Adrenal gland (tissue), 12 donors: ENCODE data around the gene HOXD4. TPM values are rescaled to one million over a fixed set of nuclear protein-coding genes. Genes with fewer than 3 reads are reported as not detected.

Experiments
- DNase-seq, 7 donors: peaks; one replicate each; pipeline ENCODE4 v3.0.0-alpha.2; 2019 to 2020
- H3K27ac ChIP-seq, 5 donors: fragments of 200-600 bp; sonication (generic) in 4 of 5; 1 replicate in 3 of 5; 2 replicates in 2 of 5; pipeline versions ENCODE4 v1.5.1 to v1.8.0; 2016 to 2020; ENCODE audit warnings: mild to moderate bottlenecking in 1 of 5
- H3K27me3 ChIP-seq: fragments of 200-600 bp; 2 replicates; pipeline ENCODE4 v1.8.0; 2021
- H3K36me3 ChIP-seq, 2 donors: fragments of 200-600 bp; replicated peaks in 1 of 2; 1 replicate in 1 of 2; 2 replicates in 1 of 2; pipeline versions ENCODE4 v1.5.1 to v1.8.0; 2018 to 2022
- H3K4me1 ChIP-seq, 2 donors: fragments of 200-600 bp; replicated peaks in 1 of 2; 1 replicate in 1 of 2; 2 replicates in 1 of 2; pipeline versions ENCODE4 v1.5.1 to v1.8.0; 2018 to 2021
- H3K4me3 ChIP-seq, 4 donors: fragments of 200-600 bp; sonication (generic) in 3 of 4; one replicate each; pipeline ENCODE4 v1.5.1; 2016 to 2018
- H3K9me3 ChIP-seq, 3 donors: fragments of 200-600 bp; sonication (generic) in 1 of 3; replicated peaks in 1 of 3; 1 replicate in 2 of 3; 2 replicates in 1 of 3; pipeline versions ENCODE4 v1.5.1 to v1.8.0; 2016 to 2021
- CTCF ChIP-seq, 6 experiments: fragments of 450-650 bp in 4 of 6; fragments of 200-600 bp in 2 of 6; sonication (generic) in 1 of 6; IDR thresholded peaks; 1 replicate in 5 of 6; 2 replicates in 1 of 6; pipeline versions ENCODE4 v1.5.1 to v1.8.0; 2016 to 2021; ENCODE audit warnings: antibody characterized with exemption in 6 of 6, mild to moderate bottlenecking in 2 of 6, moderate library complexity in 1 of 6
- POLR2A ChIP-seq, 2 donors: fragments of 450-650 bp; IDR thresholded peaks; one replicate each; pipeline ENCODE4 v1.6.1; 2017; ENCODE audit warnings: antibody characterized with exemption in 2 of 2, mild to moderate bottlenecking in 2 of 2, moderate library complexity in 1 of 2
- WGBS, 4 donors: extraction: QIAGEN DNeasy Blood & Tissue Kit in 2 of 4; methylation state at CpG; one replicate each; pipeline versions ENCODE4 v1.1.5 to v1.1.7; 2013 to 2017; 5-methylcytosine and 5-hydroxymethylcytosine counted together
- intact Hi-C, 2 donors: fragments of 100-400 bp; cut with DNase I; formaldehyde crosslinking; loops; one replicate each; pipeline versions ENCODE4 v1.14.1 to v1.15.0; 2022 to 2023
- polyA plus RNA-seq, 3 donors: library from polyadenylated mRNA; stranded (reverse); fragments of 200-250 nt in 2 of 3; fragments of 350-450 nt in 1 of 3; fragmentation: Illumina TruSeq in 1 of 3; extraction: RNeasy Lipid Tissue Mini Kit (QIAGEN cat#74804) in 1 of 3; gene quantifications; one replicate each; pipeline ENCODE4 v1.2.3, GENCODE V29; 2013 to 2014
- total RNA-seq, 9 donors: library from RNA; depleted of rRNA in 4 of 9; stranded (reverse); fragments of >200 nt in 4 of 9; fragments of 120-200 nt in 1 of 9; fragmentation: NEBNext Ultra II Directional in 1 of 9; extraction: Animal tissue kit (Norgen Biotek cat#: 25700) in 1 of 9; gene quantifications; one replicate each; pipeline versions ENCODE4 v1.1.0 to v1.2.4, GENCODE V29; 2013 to 2023
- donor health status: healthy with polysubstance abuse.
- donor health status: Bipolar disorder and iron deficiency.
- donor health status: DM: yes; HTN: yes; CAD: no.
- donor health status: DM: no; HTN: no; CAD: no.
- donor health status: DM: no; HTN: no; CAD: no.
- donor health status: DM: yes; HTN: yes; CAD: no.

Gene HOXD4
- total and polyA plus RNA-seq, 12 donors = 1.9 to 38.5 (median 9.3) TPM

GRCh38 chr2:176128982-176129796 lies 22.2 kb upstream of the HOXD4 start, which contains the start of gene HOXD8:
Gene HOXD8, plus strand, starts transcription at chr2:176129705. Its CDS starts 662 bp downstream, at chr2:176130367.
- H3K36me3 ChIP-seq = peaks cover 0 to 2% of the 10 kb centered on the region in 2 donors
- TF ChIP-seq POLR2A (IDR thresholded peaks at IDR 0.05) = peak; percentile 1 to 22
- TF ChIP-seq CTCF (IDR thresholded peaks at IDR 0.05) = peak in 2 of 6 experiments; percentile 19 to 25
- H3K4me1 ChIP-seq = peaks cover 4 to 24% of the 10 kb centered on the region in 2 donors
- DNase-seq = peak; percentile 67 to 87 (median 80)
- H3K9me3 ChIP-seq = no peaks in the 10 kb centered on the region
- H3K27me3 ChIP-seq = no peaks in the 10 kb centered on the region
- intact Hi-C loops = loop anchor here (5.0 to 10.0 kb wide), 6 partner anchors 328 to 1023 kb away; no protein-coding TSS in a partner anchor
- WGBS, 4 donors = 3 to 14% (median 6%) methylated on average over 20 to 64 of the region's 64 CpGs
- H3K27ac ChIP-seq = peak within 1 kb of the TSS; percentile 66 to 99 (median 89)
- peak within 1 kb of the TSS in 2 of 4 donors; percentile 42 to 78 for H3K4me3 ChIP-seq

- intact Hi-C loops = loop anchor here (5.0 to 10.0 kb wide), 6 partner anchors 328 to 1023 kb away; no protein-coding TSS in a partner anchor
- H3K4me3 ChIP-seq = peak overlapping the region in 2 of 4 donors; percentile 42 to 78
- no peaks in the 10 kb centered on the region for H3K27me3 ChIP-seq
- H3K9me3 ChIP-seq = no peaks in the 10 kb centered on the region
- TF ChIP-seq POLR2A (IDR thresholded peaks at IDR 0.05) (no peak), CTCF (IDR thresholded peaks at IDR 0.05) (no peak)
- WGBS, 4 donors = 0 to 1% (median 0%) methylated on average over 22 to 43 of the region's 43 CpGs; no CpG with 5 or more reads in 1 of the 4 donors
- peaks cover 0 to 2% of the 10 kb centered on the region in 2 donors for H3K36me3 ChIP-seq
- H3K4me1 ChIP-seq = peaks cover 7 to 29% of the 10 kb centered on the region in 2 donors
- peak overlapping the region; percentile 28 to 99 (median 89) for H3K27ac ChIP-seq
- DNase-seq = peak in 5 of 7 donors; percentile 54 to 66 (median 60)
Observed at GRCh38 chr2:176129813-176130146, 21.6 kb upstream of the HOXD4 start.

GRCh38 chr2:176130147-176130956 lies 21.0 kb upstream of the HOXD4 start:
- WGBS, 4 donors = 0 to 1% (median 1%) methylated on average over 30 to 100 of the region's 100 CpGs
- peak overlapping the region; percentile 66 to 99 (median 89) for H3K27ac ChIP-seq
- peaks cover 0 to 2% of the 10 kb centered on the region in 2 donors for H3K36me3 ChIP-seq
- peak; percentile 64 to 69 for TF ChIP-seq POLR2A (IDR thresholded peaks at IDR 0.05)
- TF ChIP-seq CTCF (IDR thresholded peaks at IDR 0.05) = peak in 2 of 6 experiments; percentile 3 to 16
- DNase-seq = peak; percentile 68 to 88 (median 76)
- H3K27me3 ChIP-seq = no peaks in the 10 kb centered on the region
- intact Hi-C loops = no loop called here
- H3K9me3 ChIP-seq = no peaks in the 10 kb centered on the region
- H3K4me1 ChIP-seq = peaks cover 12 to 35% of the 10 kb centered on the region in 2 donors
- peak overlapping the region in 2 of 4 donors; percentile 42 to 78 for H3K4me3 ChIP-seq
